ENCODE measurements around the gene ZNF668.

GRCh38 chr16:31094088-31094423 is 20.0 kb upstream of the ZNF668 start:
- TF ChIP-seq, protein P1, sequence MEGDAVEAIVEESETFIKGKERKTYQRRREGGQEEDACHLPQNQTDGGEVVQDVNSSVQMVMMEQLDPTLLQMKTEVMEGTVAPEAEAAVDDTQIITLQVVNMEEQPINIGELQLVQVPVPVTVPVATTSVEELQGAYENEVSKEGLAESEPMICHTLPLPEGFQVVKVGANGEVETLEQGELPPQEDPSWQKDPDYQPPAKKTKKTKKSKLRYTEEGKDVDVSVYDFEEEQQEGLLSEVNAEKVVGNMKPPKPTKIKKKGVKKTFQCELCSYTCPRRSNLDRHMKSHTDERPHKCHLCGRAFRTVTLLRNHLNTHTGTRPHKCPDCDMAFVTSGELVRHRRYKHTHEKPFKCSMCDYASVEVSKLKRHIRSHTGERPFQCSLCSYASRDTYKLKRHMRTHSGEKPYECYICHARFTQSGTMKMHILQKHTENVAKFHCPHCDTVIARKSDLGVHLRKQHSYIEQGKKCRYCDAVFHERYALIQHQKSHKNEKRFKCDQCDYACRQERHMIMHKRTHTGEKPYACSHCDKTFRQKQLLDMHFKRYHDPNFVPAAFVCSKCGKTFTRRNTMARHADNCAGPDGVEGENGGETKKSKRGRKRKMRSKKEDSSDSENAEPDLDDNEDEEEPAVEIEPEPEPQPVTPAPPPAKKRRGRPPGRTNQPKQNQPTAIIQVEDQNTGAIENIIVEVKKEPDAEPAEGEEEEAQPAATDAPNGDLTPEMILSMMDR (IDR thresholded peaks at IDR 0.05): no peak
- TF ChIP-seq POLR2A (IDR thresholded peaks at IDR 0.05): no peak
